NCI-H1048 (cell line): Measurements from ENCODE around the gene C4BPB.

Source experiments
- DNase-seq: peaks from one replicate; lab custom pipeline; 2025; lab: John Stamatoyannopoulos, UW

Gene C4BPB

GRCh38 chr1:207059881-207060280 lies 28.8 kb upstream of the C4BPB start:
- DNase-seq = no peak

GRCh38 chr1:207060596-207060995 lies 28.1 kb upstream of the C4BPB start:
- DNase-seq = no peak

- no peak for DNase-seq
Observed at GRCh38 chr1:207062058-207062457, 26.6 kb upstream of the C4BPB start.

GRCh38 chr1:207063014-207063413 lies 25.6 kb upstream of the C4BPB start:
- DNase-seq = no peak

- DNase-seq = no peak
Observed at GRCh38 chr1:207064561-207064960, 24.1 kb upstream of the C4BPB start.

GRCh38 chr1:207067185-207067584 lies 21.5 kb upstream of the C4BPB start:
- DNase-seq = no peak

- no peak for DNase-seq
Observed at GRCh38 chr1:207067665-207068064, 21.0 kb upstream of the C4BPB start.

GRCh38 chr1:207069061-207069460 lies 19.6 kb upstream of the C4BPB start:
- no peak for DNase-seq

GRCh38 chr1:207069858-207070506 lies 18.7 kb upstream of the C4BPB start:
- DNase-seq = no peak

- no peak for DNase-seq
Observed at GRCh38 chr1:207070811-207071210, 17.8 kb upstream of the C4BPB start.

GRCh38 chr1:207071426-207071825 lies 17.2 kb upstream of the C4BPB start:
- no peak for DNase-seq

GRCh38 chr1:207072233-207072632 lies 16.4 kb upstream of the C4BPB start:
- no peak for DNase-seq

- DNase-seq = no peak
Observed at GRCh38 chr1:207073906-207074820, 14.5 kb upstream of the C4BPB start.

- no peak for DNase-seq
Observed at GRCh38 chr1:207076181-207076955, 12.3 kb upstream of the C4BPB start.

GRCh38 chr1:207077012-207077411 lies 11.6 kb upstream of the C4BPB start:
- DNase-seq = no peak

GRCh38 chr1:207077470-207078377 lies 10.9 kb upstream of the C4BPB start:
- no peak for DNase-seq

GRCh38 chr1:207078578-207079132 lies 10.0 kb upstream of the C4BPB start:
- DNase-seq = no peak

GRCh38 chr1:207079706-207080241 lies 8.9 kb upstream of the C4BPB start:
- DNase-seq = no peak

- no peak for DNase-seq
Observed at GRCh38 chr1:207081088-207081487, 7.6 kb upstream of the C4BPB start.

- no peak for DNase-seq
Observed at GRCh38 chr1:207081806-207082205, 6.9 kb upstream of the C4BPB start.

- no peak for DNase-seq
Observed at GRCh38 chr1:207084232-207084631, 4.4 kb upstream of the C4BPB start.
